MCF 10A (cell line): ENCODE data around the gene ICAM4. TPM values are rescaled to one million over a fixed set of nuclear protein-coding genes. Genes with fewer than 3 reads are reported as not detected.

Experiments
- BruUV-seq: library from RNA; stranded (reverse); fragments of 400-500 nt; replicated peaks from 2 replicates; lab custom pipeline; 2021; lab: Mats Ljungman, UMichigan
- CTCF ChIA-PET: fragments of 300-600 bp; sonication (Branson Sonifier 250); formaldehyde crosslinking; extraction: SDS; loops from one replicate; lab custom pipeline; 2021; ENCODE audit warnings: antibody characterized with exemption, inconsistent platforms; lab: Yijun Ruan, JAX
- POLR2A ChIA-PET: fragments of 300-600, 350-650 bp; sonication (Branson Sonifier 250); formaldehyde crosslinking; extraction: SDS; loops from one replicate; lab custom pipeline; 2020; ENCODE audit warnings: antibody characterized with exemption, inconsistent platforms; lab: Yijun Ruan, JAX
- DNase-seq: peaks from one replicate; pipeline ENCODE4 v3.0.0-alpha.2; 2018; ENCODE audit not compliant: unreplicated experiment
- H3K27ac Mint-ChIP-seq: one replicate; pipeline ENCODE4 v1.8.0; 2022; ENCODE audit warnings: mild to moderate bottlenecking, low read depth, mixed read lengths; ENCODE audit not compliant: unreplicated experiment
- H3K27me3 Mint-ChIP-seq: one replicate; pipeline ENCODE4 v1.8.0; 2022; ENCODE audit warnings: mixed read lengths; ENCODE audit not compliant: insufficient read depth, unreplicated experiment
- H3K36me3 Mint-ChIP-seq: one replicate; pipeline ENCODE4 v1.8.0; 2022; ENCODE audit warnings: mild to moderate bottlenecking, moderate library complexity, mixed read lengths; ENCODE audit not compliant: insufficient read depth, unreplicated experiment
- H3K4me1 Mint-ChIP-seq: one replicate; pipeline ENCODE4 v1.8.0; 2022; ENCODE audit warnings: mixed read lengths; ENCODE audit not compliant: insufficient read depth, unreplicated experiment
- H3K4me3 Mint-ChIP-seq: one replicate; pipeline ENCODE4 v1.8.0; 2022; ENCODE audit warnings: mild to moderate bottlenecking, moderate library complexity, mixed read lengths; ENCODE audit not compliant: unreplicated experiment
- H3K9me3 Mint-ChIP-seq: one replicate; pipeline ENCODE4 v1.8.0; 2022; ENCODE audit warnings: mixed read lengths; ENCODE audit not compliant: unreplicated experiment
- intact Hi-C: fragments of 100-400 bp; cut with micrococcal nuclease; formaldehyde crosslinking; loops from 2 replicates; pipeline ENCODE4 v1.14.1; 2022
- total RNA-seq: library from RNA; stranded (reverse); gene quantifications from 2 replicates; pipeline ENCODE4 v1.2.3, GENCODE V29; 2022
- TF ChIP-seq, protein P1 (sequence below): fragments of 200-600 bp; IDR thresholded peaks from one replicate; pipeline ENCODE4 v1.8.0; 2022; ENCODE audit warnings: antibody characterized with exemption, mild to moderate bottlenecking; ENCODE audit not compliant: unreplicated experiment

Gene ICAM4
- total RNA-seq, 1 experiment from 2014 or later, result not detected

DNA sequence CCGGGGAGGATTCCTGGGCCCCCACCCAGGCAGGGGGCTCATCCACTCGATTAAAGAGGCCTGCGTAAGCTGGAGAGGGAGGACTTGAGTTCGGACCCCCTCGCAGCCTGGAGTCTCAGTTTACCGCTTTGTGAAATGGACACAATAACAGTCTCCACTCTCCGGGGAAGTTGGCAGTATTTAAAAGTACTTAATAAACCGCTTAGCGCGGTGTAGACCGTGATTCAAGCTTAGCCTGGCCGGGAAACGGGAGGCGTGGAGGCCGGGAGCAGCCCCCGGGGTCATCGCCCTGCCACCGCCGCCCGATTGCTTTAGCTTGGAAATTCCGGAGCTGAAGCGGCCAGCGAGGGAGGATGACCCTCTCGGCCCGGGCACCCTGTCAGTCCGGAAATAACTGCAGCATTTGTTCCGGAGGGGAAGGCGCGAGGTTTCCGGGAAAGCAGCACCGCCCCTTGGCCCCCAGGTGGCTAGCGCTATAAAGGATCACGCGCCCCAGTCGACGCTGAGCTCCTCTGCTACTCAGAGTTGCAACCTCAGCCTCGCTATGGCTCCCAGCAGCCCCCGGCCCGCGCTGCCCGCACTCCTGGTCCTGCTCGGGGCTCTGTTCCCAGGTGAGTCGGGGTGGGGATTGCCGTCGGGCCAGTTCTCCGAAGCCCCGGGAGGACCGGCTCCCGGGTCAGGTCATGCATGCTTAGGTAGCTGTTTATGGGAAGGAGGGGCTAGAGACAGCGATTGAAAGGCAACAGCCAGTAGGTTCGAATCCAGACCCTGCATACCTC lies 15.9 kb upstream of the ICAM4 start, which contains the start of gene ICAM1:
ICAM1 (plus strand) TSS at position 505 of the 779 bp plus-strand sequence; CDS start at position 545, 40 bp downstream.
- Mint-ChIP-seq H3K4me1 (no peaks in the 10 kb centered on the region), H3K9me3 (no peaks in the 10 kb centered on the region), H3K27me3 (no peaks in the 10 kb centered on the region), H3K27ac (no peak within 1 kb of the TSS), H3K4me3 (peak within 1 kb of the TSS; percentile 68), H3K36me3 (peaks cover 11% of the 10 kb centered on the region)
- intact Hi-C loops, result no loop called here
- TF ChIP-seq, protein P1, sequence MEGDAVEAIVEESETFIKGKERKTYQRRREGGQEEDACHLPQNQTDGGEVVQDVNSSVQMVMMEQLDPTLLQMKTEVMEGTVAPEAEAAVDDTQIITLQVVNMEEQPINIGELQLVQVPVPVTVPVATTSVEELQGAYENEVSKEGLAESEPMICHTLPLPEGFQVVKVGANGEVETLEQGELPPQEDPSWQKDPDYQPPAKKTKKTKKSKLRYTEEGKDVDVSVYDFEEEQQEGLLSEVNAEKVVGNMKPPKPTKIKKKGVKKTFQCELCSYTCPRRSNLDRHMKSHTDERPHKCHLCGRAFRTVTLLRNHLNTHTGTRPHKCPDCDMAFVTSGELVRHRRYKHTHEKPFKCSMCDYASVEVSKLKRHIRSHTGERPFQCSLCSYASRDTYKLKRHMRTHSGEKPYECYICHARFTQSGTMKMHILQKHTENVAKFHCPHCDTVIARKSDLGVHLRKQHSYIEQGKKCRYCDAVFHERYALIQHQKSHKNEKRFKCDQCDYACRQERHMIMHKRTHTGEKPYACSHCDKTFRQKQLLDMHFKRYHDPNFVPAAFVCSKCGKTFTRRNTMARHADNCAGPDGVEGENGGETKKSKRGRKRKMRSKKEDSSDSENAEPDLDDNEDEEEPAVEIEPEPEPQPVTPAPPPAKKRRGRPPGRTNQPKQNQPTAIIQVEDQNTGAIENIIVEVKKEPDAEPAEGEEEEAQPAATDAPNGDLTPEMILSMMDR, result no peak
- peak; percentile 90 for DNase-seq
- POLR2A ChIA-PET, result interaction anchor here (0.7 to 3.5 kb wide), 10 partner anchors 11 to 135 kb away, joined by 3 to 33 read pairs (median 5); partner anchors contain the start of genes CDC37, ICAM4, MRPL4 and RAVER1
- no TSS peak for BruUV-seq
- CTCF ChIA-PET, result interaction anchor here (0.5 to 6.3 kb wide), 24 partner anchors 9 to 350 kb away, joined by 3 to 103 read pairs (median 4); partner anchors contain the start of genes FDX2, MRPL4 and TYK2

DNA sequence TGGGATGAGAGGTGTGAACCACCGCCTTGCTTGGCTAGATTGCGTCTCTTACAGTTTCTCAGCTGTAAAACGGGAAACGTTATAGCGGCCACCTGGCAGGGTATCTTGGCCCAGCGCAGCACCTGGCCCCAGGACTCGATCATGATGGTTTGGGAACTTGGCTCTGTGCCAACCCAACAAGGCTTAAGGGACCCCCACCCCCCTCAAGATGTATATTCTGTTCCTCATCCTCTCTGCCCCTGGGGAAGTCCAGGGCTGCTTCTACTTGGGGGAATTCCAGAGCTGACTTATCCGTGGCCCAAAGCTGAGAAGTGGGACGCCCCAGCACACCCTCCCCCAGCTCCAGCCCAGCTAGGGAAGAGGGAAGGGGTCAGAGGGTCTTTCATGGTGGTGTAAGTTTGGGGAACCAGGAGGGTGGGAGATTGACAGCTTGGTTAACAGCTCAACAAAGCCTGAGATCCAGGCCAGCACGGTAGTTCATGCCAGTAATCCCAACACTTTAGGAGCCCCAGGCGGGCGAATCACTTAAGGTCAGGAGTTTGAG lies 15.1 kb upstream of the ICAM4 start:
- Mint-ChIP-seq H3K4me1 (no peaks in the 10 kb centered on the region), H3K27ac (no peak overlapping the region), H3K36me3 (peaks cover 11% of the 10 kb centered on the region), H3K27me3 (no peaks in the 10 kb centered on the region), H3K4me3 (peak overlapping the region; percentile 68), H3K9me3 (no peaks in the 10 kb centered on the region)
- BruUV-seq, result TSS peak; percentile 84
- intact Hi-C loops, result no loop called here
- ChIA-PET CTCF (interaction anchor here (0.6 to 6.3 kb wide), 16 partner anchors 8 to 174 kb away, joined by 3 to 103 read pairs (median 4); partner anchors contain the start of genes FDX2 and MRPL4), POLR2A (interaction anchor here (0.7 to 3.5 kb wide), 7 partner anchors 12 to 119 kb away, joined by 3 to 33 read pairs (median 5); partner anchors contain the start of genes ICAM4 and TYK2)
- TF ChIP-seq, protein P1, result no peak
- DNase-seq, result peak; percentile 52

DNA sequence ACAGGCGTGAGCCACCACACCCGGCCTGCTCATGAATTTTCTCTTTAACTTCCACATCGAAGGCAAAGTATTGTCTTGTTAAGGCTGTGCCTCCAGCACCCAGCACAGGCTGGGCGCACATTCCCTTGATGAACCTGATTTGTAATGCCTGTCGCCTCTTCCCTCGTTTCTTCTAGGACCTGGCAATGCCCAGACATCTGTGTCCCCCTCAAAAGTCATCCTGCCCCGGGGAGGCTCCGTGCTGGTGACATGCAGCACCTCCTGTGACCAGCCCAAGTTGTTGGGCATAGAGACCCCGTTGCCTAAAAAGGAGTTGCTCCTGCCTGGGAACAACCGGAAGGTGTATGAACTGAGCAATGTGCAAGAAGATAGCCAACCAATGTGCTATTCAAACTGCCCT lies 12.2 kb upstream of the ICAM4 start:
- no peak for DNase-seq
- no peaks in the 10 kb centered on the region for H3K27me3 Mint-ChIP-seq
- POLR2A ChIA-PET, result no interaction called here
- CTCF ChIA-PET, result interaction anchor here (0.9 to 1.8 kb wide), 3 partner anchors 114 to 197 kb away, joined by 3 to 9 read pairs (median 4); no protein-coding TSS in a partner anchor
- no peaks in the 10 kb centered on the region for H3K9me3 Mint-ChIP-seq
- H3K36me3 Mint-ChIP-seq, result peaks cover 25% of the 10 kb centered on the region
- no TSS peak for BruUV-seq
- H3K4me1 Mint-ChIP-seq, result no peaks in the 10 kb centered on the region
- H3K27ac Mint-ChIP-seq, result no peak overlapping the region
- H3K4me3 Mint-ChIP-seq, result no peak overlapping the region
- TF ChIP-seq, protein P1, result no peak
- intact Hi-C loops, result no loop called here
